A549 (cell line): ENCODE data around the gene BOLA1.
"Not testable (repeated sequence)": the region's sequence is repeated elsewhere in the genome, so short reads cannot be mapped to it uniquely, and the experiment has no call there.

Experiments used
- BCL3 ChIP-seq: fragments of >200 bp; sonication (Bioruptor Twin); formaldehyde crosslinking; IDR thresholded peaks from 3 replicates; pipeline ENCODE4 v1.6.1; 2016
- CEBPB ChIP-seq, 2 experiments: fragments of >200 bp in 1 of 2; sonication (Bioruptor Twin) in 1 of 2; formaldehyde crosslinking in 1 of 2; IDR thresholded peaks; 2 replicates each; pipeline ENCODE4 v1.6.1; 2012 to 2016
- CTCF ChIP-seq: fragments of >200 bp; sonication (Bioruptor Twin); formaldehyde crosslinking; IDR thresholded peaks from 3 replicates; pipeline ENCODE4 v1.5.1; 2016
- NR3C1 ChIP-seq: fragments of >200 bp; sonication (Bioruptor Twin); formaldehyde crosslinking; IDR thresholded peaks from 3 replicates; pipeline ENCODE4 v1.6.1; 2017
- PBX3 ChIP-seq: IDR thresholded peaks from 2 replicates; pipeline ENCODE4 v1.6.1; 2012
- PHF8 ChIP-seq: fragments of 200-600 bp; sonication (generic); IDR thresholded peaks from 2 replicates; pipeline ENCODE4 v1.6.1; 2016; ENCODE audit warnings: low read depth, mild to moderate bottlenecking, antibody characterized with exemption, moderate library complexity, borderline replicate concordance
- POLR2A ChIP-seq: IDR thresholded peaks from 2 replicates; pipeline ENCODE4 v1.6.1; 2012; ENCODE audit warnings: mild to moderate bottlenecking, low read length
- RAD21 ChIP-seq, 2 experiments: fragments of >200 bp in 1 of 2; sonication (Bioruptor Twin) in 1 of 2; formaldehyde crosslinking in 1 of 2; IDR thresholded peaks in 1 of 2; conservative IDR thresholded peaks in 1 of 2; 2 replicates in 1 of 2; 3 replicates in 1 of 2; pipeline ENCODE4 v1.6.1; 2012 to 2018; ENCODE audit warnings: inconsistent platforms in 1 of 2
- USF2 ChIP-seq: fragments of 450-650 bp; IDR thresholded peaks from 2 replicates; pipeline ENCODE4 v1.6.1; 2014; ENCODE audit warnings: antibody characterized with exemption

- not testable (repeated sequence) for TF ChIP-seq POLR2A; NR3C1; PHF8; CTCF; USF2; RAD21 (conservative IDR thresholded peaks at IDR 0.05 in 1 of 2, IDR thresholded peaks at IDR 0.05 in 1 of 2); BCL3; PBX3; CEBPB (IDR thresholded peaks at IDR 0.05)
These were observed 47.1 kb upstream of the BOLA1 start for GRCh38 chr1:149852263-149852662.
